Keratinocyte (primary cell): Measurements from ENCODE around the gene BID. TPM values are rescaled to one million over a fixed set of nuclear protein-coding genes. Genes with fewer than 3 reads are reported as not detected.

Experiments used
- DNase-seq: peaks from one replicate; pipeline ENCODE4 v3.0.0-alpha.2; 2011; ENCODE audit warnings: low read depth, missing footprints, low spot score
- FAIRE-seq: peaks from 2 replicates; lab custom pipeline; 2011; peaks lifted over from hg19 to GRCh38; lab: Jason Lieb, UNC
- H2AFZ ChIP-seq: 2 replicates; pipeline ENCODE4 v1.6.0; 2012; ENCODE audit warnings: low read length, control low read depth, inconsistent platforms; ENCODE audit not compliant: control insufficient read depth
- H3K27ac ChIP-seq: 2 replicates; pipeline ENCODE4 v1.5.1; 2011; ENCODE audit warnings: low read length; ENCODE audit not compliant: control insufficient read depth, insufficient read depth
- H3K27me3 ChIP-seq: 3 replicates; pipeline ENCODE4 v1.6.0; 2011; ENCODE audit warnings: low read length; ENCODE audit not compliant: control insufficient read depth, insufficient read depth; ENCODE audit errors: extremely low read depth
- H3K36me3 ChIP-seq, 2 experiments: 2 replicates in 1 of 2; 3 replicates in 1 of 2; pipeline ENCODE4 v1.5.1; 2011; ENCODE audit warnings: low read length in 2 of 2, mild to moderate bottlenecking in 1 of 2; ENCODE audit not compliant: control insufficient read depth in 2 of 2, insufficient read depth in 2 of 2; ENCODE audit errors: extremely low read depth in 1 of 2
- H3K4me1 ChIP-seq: 3 replicates; pipeline ENCODE4 v1.5.1; 2011; ENCODE audit warnings: low read length; ENCODE audit not compliant: control insufficient read depth, insufficient read depth; ENCODE audit errors: extremely low read depth
- H3K4me2 ChIP-seq: 3 replicates; pipeline ENCODE4 v1.6.0; 2011; ENCODE audit warnings: low read depth, low read length; ENCODE audit not compliant: control insufficient read depth, insufficient read depth; ENCODE audit errors: extremely low read depth
- H3K4me3 ChIP-seq, 3 experiments: fragments of 200-600 bp in 1 of 3; sonication (generic) in 1 of 3; 2 replicates in 2 of 3; 3 replicates in 1 of 3; pipeline ENCODE4 v1.5.1; 2011 to 2016; ENCODE audit warnings: low read length in 3 of 3, mild to moderate bottlenecking in 3 of 3, control low read depth in 2 of 3, inconsistent platforms in 1 of 3, low read depth in 1 of 3, mixed read lengths in 1 of 3, mixed run types in 1 of 3, moderate library complexity in 1 of 3; ENCODE audit not compliant: control insufficient read depth in 2 of 3, insufficient read depth in 2 of 3; ENCODE audit errors: extremely low read depth in 1 of 3
- H3K79me2 ChIP-seq: 2 replicates; pipeline ENCODE4 v1.6.0; 2012; ENCODE audit warnings: low read length; ENCODE audit not compliant: control insufficient read depth, insufficient read depth
- H3K9ac ChIP-seq: 3 replicates; pipeline ENCODE4 v1.6.0; 2011; ENCODE audit warnings: low read length; ENCODE audit not compliant: control insufficient read depth, insufficient read depth; ENCODE audit errors: extremely low read depth
- H3K9me1 ChIP-seq: 3 replicates; pipeline ENCODE4 v1.6.0; 2011; ENCODE audit warnings: low read length; ENCODE audit not compliant: control insufficient read depth, insufficient read depth; ENCODE audit errors: extremely low read depth
- H3K9me3 ChIP-seq: 2 replicates; pipeline ENCODE4 v1.5.1; 2012; ENCODE audit warnings: low read depth, low read length; ENCODE audit not compliant: control insufficient read depth
- H4K20me1 ChIP-seq: 3 replicates; pipeline ENCODE4 v1.6.0; 2011; ENCODE audit warnings: low read length; ENCODE audit not compliant: control insufficient read depth, insufficient read depth; ENCODE audit errors: extremely low read depth
- EZH2 ChIP-seq: IDR thresholded peaks from one replicate; pipeline ENCODE4 v1.6.1; 2012; ENCODE audit warnings: inconsistent platforms, mild to moderate bottlenecking, low read length, moderate library complexity
- dilution Hi-C: fragments of 300-500 bp; cut with MboI; formaldehyde crosslinking; loops from one replicate; pipeline ENCODE4 v1.7.0; 2020; ENCODE audit warnings: low sequenced_read_pairs; ENCODE audit not compliant: extremely low pct_ligation_motif_present
- polyA plus RNA-seq, 5 experiments: library from polyadenylated mRNA; depleted of rRNA in 3 of 5; stranded (reverse) in 3 of 5; stranded (forward) in 1 of 5; unstranded in 1 of 5; fragments of >200 nt; gene quantifications; 1 replicate in 1 of 5; 2 replicates in 3 of 5; 3 replicates in 1 of 5; pipeline versions ENCODE4 v1.2.1 to v1.2.3, GENCODE V29; 2011 to 2012; ENCODE audit warnings: missing spikeins in 2 of 5, low read depth in 1 of 5, low replicate concordance in 1 of 5
- TF ChIP-seq, protein P1 (sequence below), 3 experiments: IDR thresholded peaks in 1 of 3; conservative IDR thresholded peaks in 1 of 3; optimal IDR thresholded peaks in 1 of 3; 2 replicates in 2 of 3; 3 replicates in 1 of 3; pipeline versions ENCODE3 to v1.5.1; 2011; ENCODE audit warnings: low read length in 3 of 3, mild to moderate bottlenecking in 3 of 3, moderate library complexity in 2 of 3, control low read depth in 1 of 3, inconsistent platforms in 1 of 3; ENCODE audit not compliant: insufficient read depth in 2 of 3; ENCODE audit errors: extremely low read depth in 1 of 3

Gene BID
- polyA plus RNA-seq, 1 donor (not counting 4 experiments of a cell fraction or from before 2014, with no cell fraction given): 46.0 TPM

GRCh38 chr22:17710023-17710422 is 64.2 kb downstream of the BID start:
- Histone ChIP-seq H3K27me3 (no peaks in the 10 kb centered on the region), H3K4me1 (peaks cover 15% of the 10 kb centered on the region), H3K27ac (no peak overlapping the region), H4K20me1 (no peaks in the 10 kb centered on the region), H3K9ac (no peak overlapping the region), H3K9me1 (no peaks in the 10 kb centered on the region), H3K36me3 (peaks cover 5 to 8% of the 10 kb centered on the region in 2 experiments), H3K4me3 (no peak overlapping the region), H3K9me3 (no peaks in the 10 kb centered on the region), H2AFZ (no peak overlapping the region), H3K79me2 (peaks cover 4% of the 10 kb centered on the region), H3K4me2 (no peak overlapping the region)
- no peak for FAIRE-seq
- dilution Hi-C loops: no loop called here
- no peak for TF ChIP-seq EZH2
- TF ChIP-seq, protein P1, sequence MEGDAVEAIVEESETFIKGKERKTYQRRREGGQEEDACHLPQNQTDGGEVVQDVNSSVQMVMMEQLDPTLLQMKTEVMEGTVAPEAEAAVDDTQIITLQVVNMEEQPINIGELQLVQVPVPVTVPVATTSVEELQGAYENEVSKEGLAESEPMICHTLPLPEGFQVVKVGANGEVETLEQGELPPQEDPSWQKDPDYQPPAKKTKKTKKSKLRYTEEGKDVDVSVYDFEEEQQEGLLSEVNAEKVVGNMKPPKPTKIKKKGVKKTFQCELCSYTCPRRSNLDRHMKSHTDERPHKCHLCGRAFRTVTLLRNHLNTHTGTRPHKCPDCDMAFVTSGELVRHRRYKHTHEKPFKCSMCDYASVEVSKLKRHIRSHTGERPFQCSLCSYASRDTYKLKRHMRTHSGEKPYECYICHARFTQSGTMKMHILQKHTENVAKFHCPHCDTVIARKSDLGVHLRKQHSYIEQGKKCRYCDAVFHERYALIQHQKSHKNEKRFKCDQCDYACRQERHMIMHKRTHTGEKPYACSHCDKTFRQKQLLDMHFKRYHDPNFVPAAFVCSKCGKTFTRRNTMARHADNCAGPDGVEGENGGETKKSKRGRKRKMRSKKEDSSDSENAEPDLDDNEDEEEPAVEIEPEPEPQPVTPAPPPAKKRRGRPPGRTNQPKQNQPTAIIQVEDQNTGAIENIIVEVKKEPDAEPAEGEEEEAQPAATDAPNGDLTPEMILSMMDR (optimal IDR thresholded peaks at IDR 0.05 in 1 of 3, IDR thresholded peaks at IDR 0.05 in 1 of 3, conservative IDR thresholded peaks at IDR 0.05 in 1 of 3; ENCODE audit: extremely low read depth in 1 of 3, insufficient read depth in 2 of 3, low read length in 3 of 3): no peak
- DNase-seq: no peak

GRCh38 chr22:17707526-17707925 is 66.7 kb downstream of the BID start:
- DNase-seq (no peak), FAIRE-seq (no peak)
- Histone ChIP-seq H2AFZ (no peak overlapping the region), H3K36me3 (peaks cover 7 to 8% of the 10 kb centered on the region in 2 experiments), H3K79me2 (peaks cover 4% of the 10 kb centered on the region), H3K27ac (peak overlapping the region; percentile 13), H3K9me3 (no peaks in the 10 kb centered on the region), H3K4me1 (peaks cover 15% of the 10 kb centered on the region), H3K4me2 (peak overlapping the region; percentile 91), H3K27me3 (no peaks in the 10 kb centered on the region), H4K20me1 (no peaks in the 10 kb centered on the region), H3K4me3 (peak overlapping the region in 1 of 3 experiments; percentile 47), H3K9me1 (no peaks in the 10 kb centered on the region), H3K9ac (no peak overlapping the region)
- dilution Hi-C loops: no loop called here
- TF ChIP-seq EZH2: no peak
- TF ChIP-seq, protein P1 (optimal IDR thresholded peaks at IDR 0.05 in 1 of 3, IDR thresholded peaks at IDR 0.05 in 1 of 3, conservative IDR thresholded peaks at IDR 0.05 in 1 of 3; ENCODE audit: extremely low read depth in 1 of 3, insufficient read depth in 2 of 3, low read length in 3 of 3): no peak
